AG04449 (cell line): ENCODE results near the gene ADCY10.
"Not testable (repeated sequence)": the region's sequence is repeated elsewhere in the genome, so short reads cannot be mapped to it uniquely, and the experiment has no call there.

Experiments
- CTCF ChIA-PET: fragments of 350-600 bp; formaldehyde crosslinking; extraction: SDS; loops from one replicate; lab custom pipeline; 2021; ENCODE audit warnings: antibody characterized with exemption; lab: Yijun Ruan, JAX
- POLR2A ChIA-PET: fragments of 400-600, 350-600 bp; formaldehyde crosslinking; extraction: SDS; loops from one replicate; lab custom pipeline; 2020; ENCODE audit warnings: antibody characterized with exemption, inconsistent platforms; lab: Yijun Ruan, JAX
- DNase-seq: peaks from one replicate; pipeline ENCODE4 v3.0.0-alpha.2; 2010; ENCODE audit warnings: low read depth, low spot score
- H3K4me3 ChIP-seq: 2 replicates; pipeline ENCODE4 v1.5.1; 2011; ENCODE audit warnings: low read depth, mild to moderate bottlenecking, control low read depth, low read length
- TF ChIP-seq, protein P1 (sequence below): IDR thresholded peaks from one replicate; pipeline ENCODE4 v1.5.1; 2011; ENCODE audit warnings: mild to moderate bottlenecking, moderate library complexity, low read length, control low read depth, inconsistent platforms; ENCODE audit not compliant: insufficient read depth; ENCODE audit errors: missing control alignments

Gene ADCY10

DNA sequence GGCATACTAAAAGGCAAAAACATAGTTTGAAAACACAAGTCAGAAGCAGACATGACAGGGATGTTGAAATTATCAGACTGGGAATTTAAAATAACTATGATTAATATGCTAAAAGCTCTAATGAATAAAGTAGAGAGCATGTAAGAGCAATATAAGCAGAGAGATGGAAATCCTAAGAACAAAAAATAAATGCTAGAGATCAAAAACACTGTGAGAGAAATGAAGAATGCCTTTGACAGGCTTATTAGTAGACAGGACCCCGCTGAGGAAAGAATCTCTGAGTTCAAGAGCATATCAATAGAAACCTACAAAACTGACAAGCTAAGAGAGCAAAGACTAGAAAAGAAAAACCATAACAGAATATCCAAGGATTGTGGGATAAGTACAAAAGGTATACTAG, 98.3 kb downstream of the ADCY10 start:
- CTCF ChIA-PET, result interaction anchor here (1.2 to 4.3 kb wide), 4 partner anchors 8 to 13 kb away, joined by 3 to 15 read pairs (median 6); no protein-coding TSS in a partner anchor
- DNase-seq, result no peak
- no peak overlapping the region for H3K4me3 ChIP-seq
- POLR2A ChIA-PET, result no interaction called here
- TF ChIP-seq, protein P1, sequence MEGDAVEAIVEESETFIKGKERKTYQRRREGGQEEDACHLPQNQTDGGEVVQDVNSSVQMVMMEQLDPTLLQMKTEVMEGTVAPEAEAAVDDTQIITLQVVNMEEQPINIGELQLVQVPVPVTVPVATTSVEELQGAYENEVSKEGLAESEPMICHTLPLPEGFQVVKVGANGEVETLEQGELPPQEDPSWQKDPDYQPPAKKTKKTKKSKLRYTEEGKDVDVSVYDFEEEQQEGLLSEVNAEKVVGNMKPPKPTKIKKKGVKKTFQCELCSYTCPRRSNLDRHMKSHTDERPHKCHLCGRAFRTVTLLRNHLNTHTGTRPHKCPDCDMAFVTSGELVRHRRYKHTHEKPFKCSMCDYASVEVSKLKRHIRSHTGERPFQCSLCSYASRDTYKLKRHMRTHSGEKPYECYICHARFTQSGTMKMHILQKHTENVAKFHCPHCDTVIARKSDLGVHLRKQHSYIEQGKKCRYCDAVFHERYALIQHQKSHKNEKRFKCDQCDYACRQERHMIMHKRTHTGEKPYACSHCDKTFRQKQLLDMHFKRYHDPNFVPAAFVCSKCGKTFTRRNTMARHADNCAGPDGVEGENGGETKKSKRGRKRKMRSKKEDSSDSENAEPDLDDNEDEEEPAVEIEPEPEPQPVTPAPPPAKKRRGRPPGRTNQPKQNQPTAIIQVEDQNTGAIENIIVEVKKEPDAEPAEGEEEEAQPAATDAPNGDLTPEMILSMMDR, result no peak

DNA sequence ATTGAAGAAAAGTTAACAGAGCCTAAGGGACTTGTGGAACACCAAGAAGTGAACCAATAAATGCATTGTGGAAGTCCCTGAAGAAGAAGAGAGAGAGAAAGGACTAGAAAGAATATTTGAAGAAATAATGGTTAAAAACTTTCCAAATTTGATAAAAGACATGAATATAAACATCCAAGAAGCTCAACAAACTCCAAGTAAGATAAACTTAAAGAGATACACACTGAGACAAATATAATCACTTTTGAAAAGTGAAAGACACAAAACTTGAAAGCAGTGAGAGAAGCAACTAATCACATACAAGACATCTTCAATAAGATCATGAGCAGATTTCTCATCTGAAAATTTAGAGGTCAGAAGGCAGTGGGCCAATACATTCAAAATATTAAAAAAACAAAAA, 101.0 kb downstream of the ADCY10 start:
- POLR2A ChIA-PET, result no interaction called here
- CTCF ChIA-PET, result interaction anchor here (0.8 to 1.7 kb wide), 2 partner anchors 10 to 13 kb away, joined by 3 read pairs; no protein-coding TSS in a partner anchor
- TF ChIP-seq, protein P1, result no peak
- no peak for DNase-seq
- H3K4me3 ChIP-seq, result no peak overlapping the region

DNA sequence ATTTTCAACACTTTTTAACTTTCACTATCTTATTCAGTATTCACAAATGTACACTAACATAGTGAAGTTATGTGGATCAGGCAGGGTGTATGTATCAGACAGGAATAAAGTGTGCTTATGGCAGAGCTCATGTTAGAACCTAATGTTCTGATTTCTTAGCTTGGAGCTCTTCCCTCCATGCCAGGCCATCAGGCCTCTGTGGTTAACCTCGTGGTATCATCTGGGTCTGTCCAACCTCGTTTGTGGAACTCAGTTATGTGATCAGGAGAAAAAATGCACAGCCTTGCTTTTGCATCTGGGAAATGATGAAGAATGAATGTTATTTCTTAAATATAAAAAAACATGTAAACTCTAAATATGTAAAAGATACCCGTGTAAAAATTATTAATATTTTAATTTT, 105.2 kb downstream of the ADCY10 start:
- H3K4me3 ChIP-seq, result no peak overlapping the region
- DNase-seq, result no peak
- POLR2A ChIA-PET, result interaction anchor here (2.1 kb wide), 1 partner anchor 12 kb away, joined by 7 read pairs; no protein-coding TSS in a partner anchor
- TF ChIP-seq, protein P1, result no peak
- CTCF ChIA-PET, result interaction anchor here (0.9 to 2.3 kb wide), 4 partner anchors 8 to 18 kb away, joined by 3 to 7 read pairs (median 4); no protein-coding TSS in a partner anchor

DNA sequence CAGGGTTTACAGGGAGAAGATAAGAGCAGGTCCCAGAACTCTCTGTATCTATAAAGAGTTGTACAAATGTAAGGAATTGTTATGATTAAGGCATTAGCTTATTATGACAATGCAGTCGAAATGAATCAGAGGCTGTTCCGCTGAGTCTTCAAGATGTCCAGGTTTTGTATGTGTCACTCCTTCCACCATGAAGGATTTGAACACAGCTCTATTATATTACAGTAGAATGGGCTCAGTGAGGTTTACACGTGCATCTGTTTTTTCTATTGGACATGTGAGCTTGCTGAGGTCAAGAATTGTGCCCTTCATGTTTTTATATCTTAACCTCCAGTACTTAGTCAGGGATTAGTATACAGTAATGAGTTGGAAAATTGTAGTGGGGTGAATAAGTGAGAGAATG, 105.8 kb downstream of the ADCY10 start:
- POLR2A ChIA-PET, result interaction anchor here (2.1 kb wide), 1 partner anchor 11 kb away, joined by 7 read pairs; no protein-coding TSS in a partner anchor
- TF ChIP-seq, protein P1, result no peak
- no peak overlapping the region for H3K4me3 ChIP-seq
- no peak for DNase-seq
- CTCF ChIA-PET, result interaction anchor here (1.1 to 2.3 kb wide), 5 partner anchors 8 to 18 kb away, joined by 3 to 8 read pairs (median 3); no protein-coding TSS in a partner anchor

DNA sequence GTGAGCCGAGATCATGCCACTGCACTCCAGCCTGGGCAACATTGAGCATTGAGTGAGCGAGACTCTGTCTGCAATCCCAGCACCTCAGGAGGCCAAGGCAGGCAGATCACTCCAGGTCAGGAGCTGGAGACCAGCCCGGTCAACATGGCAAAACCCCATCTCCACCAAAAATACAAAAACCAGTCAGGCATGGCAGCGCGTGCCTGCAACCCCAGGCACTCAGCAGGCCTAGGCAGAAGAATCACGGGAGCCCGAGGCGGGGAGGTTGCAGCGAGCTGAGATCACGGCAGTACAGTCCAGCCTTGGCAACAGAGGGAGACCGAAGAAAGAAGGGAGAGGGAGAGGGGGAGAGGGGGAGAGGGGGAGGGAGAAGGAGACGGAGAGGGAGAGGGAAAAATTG, 107.3 kb downstream of the ADCY10 start:
- POLR2A ChIA-PET, H3K4me3 ChIP-seq, DNase-seq: not testable (repeated sequence)
- CTCF ChIA-PET, result interaction anchor here (1.4 to 1.6 kb wide), 2 partner anchors 10 to 12 kb away, joined by 3 to 8 read pairs; no protein-coding TSS in a partner anchor

DNA sequence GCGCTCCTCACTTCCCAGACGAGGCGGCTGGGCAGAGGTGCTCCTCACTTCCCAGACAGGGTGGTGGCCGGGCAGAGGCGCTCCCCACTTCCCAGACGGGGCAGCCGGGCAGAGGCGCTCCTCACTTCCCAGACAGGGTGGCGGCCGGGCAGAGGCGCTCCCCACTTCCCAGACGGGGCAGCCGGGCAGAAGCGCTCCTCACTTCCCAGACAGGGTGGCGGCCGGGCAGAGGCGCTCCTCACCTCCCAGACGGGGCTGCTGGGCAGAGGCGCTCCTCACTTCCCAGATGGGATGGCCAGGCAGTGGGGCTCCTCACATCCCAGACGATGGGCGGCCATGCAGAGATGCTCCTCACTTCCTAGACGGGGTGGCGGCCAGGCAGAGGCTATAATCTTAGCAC, 107.7 kb downstream of the ADCY10 start:
- CTCF ChIA-PET, DNase-seq, POLR2A ChIA-PET, H3K4me3 ChIP-seq: not testable (repeated sequence)

DNA sequence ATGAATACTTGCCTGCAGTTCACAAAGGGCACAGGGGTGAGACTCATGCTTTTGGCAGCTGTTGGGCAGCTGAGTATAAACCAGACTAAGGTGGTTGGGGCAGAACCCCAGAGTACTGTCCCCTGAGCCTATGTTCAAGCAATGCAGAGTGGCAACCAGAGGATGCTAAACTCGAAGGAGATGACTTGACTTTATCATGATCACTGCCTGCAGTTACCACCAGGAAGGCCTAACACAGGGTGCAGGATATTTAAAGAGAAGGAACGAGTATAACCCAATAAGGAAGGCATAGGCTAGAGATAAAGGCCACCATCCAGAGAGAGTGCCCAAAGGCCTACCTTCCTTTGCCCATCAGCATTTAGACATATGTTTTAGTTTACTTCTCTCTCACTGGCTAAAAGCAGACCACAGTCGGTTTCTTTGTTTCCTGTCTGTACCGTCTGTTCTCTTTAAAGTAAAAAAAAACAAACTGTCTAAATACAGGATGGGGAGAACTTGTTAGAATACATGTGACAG, 108.8 kb downstream of the ADCY10 start:
- no peak overlapping the region for H3K4me3 ChIP-seq
- POLR2A ChIA-PET, result no interaction called here
- CTCF ChIA-PET, result interaction anchor here (2.0 to 2.3 kb wide), 2 partner anchors 11 to 277 kb away, joined by 5 to 9 read pairs; no protein-coding TSS in a partner anchor
- TF ChIP-seq, protein P1, result no peak
- DNase-seq, result no peak
